Adrenal gland (tissue), 12 donors: Measurements from ENCODE around the gene MLIP. TPM values are rescaled to one million over a fixed set of nuclear protein-coding genes. Genes with fewer than 3 reads are reported as not detected.

ENCODE experiments used
- DNase-seq, 7 donors: peaks; one replicate each; pipeline ENCODE4 v3.0.0-alpha.2; 2019 to 2020
- H3K27ac ChIP-seq, 5 donors: fragments of 200-600 bp; sonication (generic) in 4 of 5; 1 replicate in 3 of 5; 2 replicates in 2 of 5; pipeline versions ENCODE4 v1.5.1 to v1.8.0; 2016 to 2020; ENCODE audit warnings: mild to moderate bottlenecking in 1 of 5
- H3K27me3 ChIP-seq: fragments of 200-600 bp; 2 replicates; pipeline ENCODE4 v1.8.0; 2021
- H3K36me3 ChIP-seq, 2 donors: fragments of 200-600 bp; replicated peaks in 1 of 2; 1 replicate in 1 of 2; 2 replicates in 1 of 2; pipeline versions ENCODE4 v1.5.1 to v1.8.0; 2018 to 2022
- H3K4me1 ChIP-seq, 2 donors: fragments of 200-600 bp; replicated peaks in 1 of 2; 1 replicate in 1 of 2; 2 replicates in 1 of 2; pipeline versions ENCODE4 v1.5.1 to v1.8.0; 2018 to 2021
- H3K4me3 ChIP-seq, 4 donors: fragments of 200-600 bp; sonication (generic) in 3 of 4; one replicate each; pipeline ENCODE4 v1.5.1; 2016 to 2018
- H3K9me3 ChIP-seq, 3 donors: fragments of 200-600 bp; sonication (generic) in 1 of 3; replicated peaks in 1 of 3; 1 replicate in 2 of 3; 2 replicates in 1 of 3; pipeline versions ENCODE4 v1.5.1 to v1.8.0; 2016 to 2021
- POLR2A ChIP-seq, 2 donors: fragments of 450-650 bp; IDR thresholded peaks; one replicate each; pipeline ENCODE4 v1.6.1; 2017; ENCODE audit warnings: antibody characterized with exemption in 2 of 2, mild to moderate bottlenecking in 2 of 2, moderate library complexity in 1 of 2
- WGBS, 4 donors: extraction: QIAGEN DNeasy Blood & Tissue Kit in 2 of 4; methylation state at CpG; one replicate each; pipeline versions ENCODE4 v1.1.5 to v1.1.7; 2013 to 2017; 5-methylcytosine and 5-hydroxymethylcytosine counted together
- intact Hi-C, 2 donors: fragments of 100-400 bp; cut with DNase I; formaldehyde crosslinking; loops; one replicate each; pipeline versions ENCODE4 v1.14.1 to v1.15.0; 2022 to 2023
- polyA plus RNA-seq, 3 donors: library from polyadenylated mRNA; stranded (reverse); fragments of 200-250 nt in 2 of 3; fragments of 350-450 nt in 1 of 3; fragmentation: Illumina TruSeq in 1 of 3; extraction: RNeasy Lipid Tissue Mini Kit (QIAGEN cat#74804) in 1 of 3; gene quantifications; one replicate each; pipeline ENCODE4 v1.2.3, GENCODE V29; 2013 to 2014
- total RNA-seq, 9 donors: library from RNA; depleted of rRNA in 4 of 9; stranded (reverse); fragments of >200 nt in 4 of 9; fragments of 120-200 nt in 1 of 9; fragmentation: NEBNext Ultra II Directional in 1 of 9; extraction: Animal tissue kit (Norgen Biotek cat#: 25700) in 1 of 9; gene quantifications; one replicate each; pipeline versions ENCODE4 v1.1.0 to v1.2.4, GENCODE V29; 2013 to 2023
- TF ChIP-seq, protein P1 (sequence below), 6 experiments: fragments of 450-650 bp in 4 of 6; fragments of 200-600 bp in 2 of 6; sonication (generic) in 1 of 6; IDR thresholded peaks; 1 replicate in 5 of 6; 2 replicates in 1 of 6; pipeline versions ENCODE4 v1.5.1 to v1.8.0; 2016 to 2021; ENCODE audit warnings: antibody characterized with exemption in 6 of 6, mild to moderate bottlenecking in 2 of 6, moderate library complexity in 1 of 6
- donor health status: healthy with polysubstance abuse.
- donor health status: Bipolar disorder and iron deficiency.
- donor health status: DM: yes; HTN: yes; CAD: no.
- donor health status: DM: no; HTN: no; CAD: no.
- donor health status: DM: no; HTN: no; CAD: no.
- donor health status: DM: yes; HTN: yes; CAD: no.

Gene MLIP
- total and polyA plus RNA-seq, 12 donors: 0.88 to 9.6 (median 5.0) TPM

DNA sequence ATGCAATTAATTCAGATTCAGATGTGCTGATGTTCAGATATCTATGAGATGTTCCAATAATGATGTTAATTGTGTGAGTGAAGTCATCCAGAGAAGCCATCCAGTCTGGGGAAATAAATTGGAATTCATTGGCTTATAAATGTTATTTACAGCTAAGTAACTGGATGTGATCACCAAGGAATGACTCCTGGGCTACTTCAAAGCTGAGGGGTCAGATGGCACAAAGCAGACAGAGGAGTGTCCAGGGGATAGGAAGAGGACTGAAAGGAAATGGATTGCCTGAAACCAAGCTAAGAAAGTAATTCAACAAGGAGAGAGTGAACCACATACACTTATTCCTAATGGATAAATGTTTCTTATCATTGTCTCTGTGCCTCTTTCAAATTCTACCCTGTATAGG, 4.5 kb upstream of the MLIP start:
- Histone ChIP-seq H3K4me3 (no peak overlapping the region), H3K36me3 (no peaks in the 10 kb centered on the region), H3K27me3 (no peaks in the 10 kb centered on the region), H3K27ac (no peak overlapping the region), H3K4me1 (peaks cover 0 to 8% of the 10 kb centered on the region in 2 donors), H3K9me3 (no peaks in the 10 kb centered on the region)
- TF ChIP-seq, protein P1, sequence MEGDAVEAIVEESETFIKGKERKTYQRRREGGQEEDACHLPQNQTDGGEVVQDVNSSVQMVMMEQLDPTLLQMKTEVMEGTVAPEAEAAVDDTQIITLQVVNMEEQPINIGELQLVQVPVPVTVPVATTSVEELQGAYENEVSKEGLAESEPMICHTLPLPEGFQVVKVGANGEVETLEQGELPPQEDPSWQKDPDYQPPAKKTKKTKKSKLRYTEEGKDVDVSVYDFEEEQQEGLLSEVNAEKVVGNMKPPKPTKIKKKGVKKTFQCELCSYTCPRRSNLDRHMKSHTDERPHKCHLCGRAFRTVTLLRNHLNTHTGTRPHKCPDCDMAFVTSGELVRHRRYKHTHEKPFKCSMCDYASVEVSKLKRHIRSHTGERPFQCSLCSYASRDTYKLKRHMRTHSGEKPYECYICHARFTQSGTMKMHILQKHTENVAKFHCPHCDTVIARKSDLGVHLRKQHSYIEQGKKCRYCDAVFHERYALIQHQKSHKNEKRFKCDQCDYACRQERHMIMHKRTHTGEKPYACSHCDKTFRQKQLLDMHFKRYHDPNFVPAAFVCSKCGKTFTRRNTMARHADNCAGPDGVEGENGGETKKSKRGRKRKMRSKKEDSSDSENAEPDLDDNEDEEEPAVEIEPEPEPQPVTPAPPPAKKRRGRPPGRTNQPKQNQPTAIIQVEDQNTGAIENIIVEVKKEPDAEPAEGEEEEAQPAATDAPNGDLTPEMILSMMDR (IDR thresholded peaks at IDR 0.05): no peak
- TF ChIP-seq POLR2A (IDR thresholded peaks at IDR 0.05): no peak
- intact Hi-C loops: no loop called here
- no peak for DNase-seq

DNA sequence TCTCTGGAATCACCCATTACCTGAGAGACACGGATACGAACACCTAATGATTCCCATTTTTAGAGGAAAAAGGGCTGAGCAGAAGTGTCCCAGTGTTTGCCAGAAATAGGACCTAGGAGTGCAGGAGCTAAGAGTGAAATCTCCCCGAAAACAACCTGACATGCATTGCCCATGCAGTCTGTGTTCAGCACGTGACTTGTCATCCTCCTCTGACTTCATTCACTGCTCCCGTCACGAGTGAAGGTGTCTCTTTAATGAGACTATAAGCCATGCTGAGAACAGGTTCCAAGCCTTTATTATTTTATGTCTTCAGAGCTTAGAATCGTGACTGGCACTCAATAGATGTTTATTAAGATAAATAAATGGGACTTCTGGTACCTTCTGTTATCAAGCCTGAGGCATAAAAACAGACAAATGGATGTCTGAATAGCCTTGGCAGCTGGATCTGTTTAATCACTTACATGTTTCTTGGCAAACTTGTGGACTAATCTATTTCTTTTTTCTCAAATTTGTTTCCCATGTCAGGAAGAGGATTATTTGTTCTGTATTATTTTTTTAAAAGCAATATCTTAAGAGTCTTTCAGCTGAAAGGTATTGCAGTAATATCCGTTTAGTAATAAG, 3.7 kb upstream of the MLIP start:
- intact Hi-C loops: no loop called here
- Histone ChIP-seq H3K27me3 (no peaks in the 10 kb centered on the region), H3K4me3 (no peak overlapping the region), H3K27ac (no peak overlapping the region), H3K4me1 (peaks cover 0 to 8% of the 10 kb centered on the region in 2 donors), H3K9me3 (no peaks in the 10 kb centered on the region), H3K36me3 (no peaks in the 10 kb centered on the region)
- TF ChIP-seq, protein P1 (IDR thresholded peaks at IDR 0.05): no peak
- TF ChIP-seq POLR2A (IDR thresholded peaks at IDR 0.05): no peak
- 53 to 64% (median 60%) methylated on average over 8 of the region's 8 CpGs for WGBS, 4 donors
- DNase-seq: peak in 1 of 7 donors; percentile 64

GRCh38 chr6:54108271-54108670, 3.0 kb upstream of the MLIP start:
- Histone ChIP-seq H3K9me3 (no peaks in the 10 kb centered on the region), H3K4me3 (no peak overlapping the region), H3K27ac (no peak overlapping the region), H3K4me1 (peaks cover 0 to 8% of the 10 kb centered on the region in 2 donors), H3K36me3 (no peaks in the 10 kb centered on the region), H3K27me3 (no peaks in the 10 kb centered on the region)
- TF ChIP-seq, protein P1 (IDR thresholded peaks at IDR 0.05): no peak
- TF ChIP-seq POLR2A (IDR thresholded peaks at IDR 0.05): no peak
- intact Hi-C loops: no loop called here
- DNase-seq: no peak

DNA sequence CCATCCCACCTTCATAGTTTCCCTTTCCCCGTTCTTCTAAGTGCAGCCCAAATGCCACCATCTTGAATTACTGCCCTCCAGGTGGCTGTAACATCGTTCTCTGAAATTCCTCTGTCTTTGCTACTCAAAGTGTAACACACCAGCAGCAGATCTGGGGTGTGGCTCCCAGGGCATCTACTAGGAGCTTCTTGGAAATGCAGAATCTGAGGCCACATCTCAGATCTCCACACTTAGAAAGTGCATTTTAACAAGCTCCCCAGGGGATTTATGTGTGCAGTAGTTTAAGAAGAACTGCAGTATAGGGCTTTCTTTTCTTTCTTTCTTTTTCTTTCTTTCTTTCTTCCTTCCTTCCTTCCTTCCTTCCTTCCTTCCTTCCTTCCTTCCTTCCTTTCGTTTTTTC, 1.7 kb upstream of the MLIP start:
- intact Hi-C loops: no loop called here
- Histone ChIP-seq H3K4me3 (no peak overlapping the region), H3K9me3 (no peaks in the 10 kb centered on the region), H3K4me1 (peaks cover 0 to 8% of the 10 kb centered on the region in 2 donors), H3K27me3 (no peaks in the 10 kb centered on the region), H3K27ac (no peak overlapping the region), H3K36me3 (no peaks in the 10 kb centered on the region)
- TF ChIP-seq, protein P1 (IDR thresholded peaks at IDR 0.05): no peak
- TF ChIP-seq POLR2A (IDR thresholded peaks at IDR 0.05): no peak
- WGBS, 4 donors: 79 to 95% (median 87%) methylated on average over 3 of the region's 3 CpGs
- DNase-seq: no peak
